ENCODE results near the gene ACVR2A. TPM values are rescaled to one million over a fixed set of nuclear protein-coding genes. Genes with fewer than 3 reads are reported as not detected.

The ACVR2A gene
- total and polyA plus RNA-seq, 2 of the 4 experiments (the other 2 are of a cell fraction) = 1.8 to 6.8 TPM

GRCh38 chr2:147818741-147819140 is 26.1 kb upstream of the ACVR2A start:
- CTCF ChIA-PET = interaction anchor here (0.6 kb wide), 1 partner anchor 226 kb away, joined by 3 read pairs; no protein-coding TSS in a partner anchor
- in situ Hi-C loops (cut with MboI; ENCODE audit: low sequenced_read_pairs) (no loop called here), intact Hi-C loops (cut with micrococcal nuclease) (no loop called here), dilution Hi-C loops (cut with HindIII; ENCODE audit: low sequenced_read_pairs, unreplicated experiment) (no loop called here)
- WGBS, 2 experiments (ENCODE audit: extremely low coverage in 2 of 2, insufficient read length in 1 of 2) = 33% methylated on average over 1 of the region's 1 CpG; no CpG with 5 or more reads in 1 of the 2 experiments
- Histone ChIP-seq H2BK120ac (ENCODE audit: low read depth, low read length) (no peak overlapping the region), H3K18ac (ENCODE audit: low read depth, low read length) (no peak overlapping the region), H3K4me2 (ENCODE audit: low read depth, low read length) (no peak overlapping the region), H3K23ac (ENCODE audit: low read depth, low read length) (no peak overlapping the region), H3K27me3 (ENCODE audit: control insufficient read depth, insufficient read depth, low read length) (no peaks in the 10 kb centered on the region), H3K9me1 (ENCODE audit: insufficient read depth, low read length) (no peaks in the 10 kb centered on the region), H2BK5ac (ENCODE audit: low read depth, low read length, poor library complexity, severe bottlenecking) (no peak overlapping the region), H2AK5ac (ENCODE audit: low read depth, low read length) (no peak overlapping the region), H2BK15ac (ENCODE audit: low read depth, low read length) (no peak overlapping the region), H3K9ac (ENCODE audit: low read depth, low read length) (no peak overlapping the region), H4K91ac (ENCODE audit: insufficient read depth, low read depth, low read length) (no peak overlapping the region), H2AFZ (replicated peaks; ENCODE audit: low read length, poor library complexity) (no peak overlapping the region), H3K27ac (ENCODE audit: insufficient read depth, low read length) (no peak overlapping the region), H3K9me3 (ENCODE audit: control insufficient read depth, insufficient read depth, low read length) (no peaks in the 10 kb centered on the region), H3K56ac (ENCODE audit: extremely low read depth, insufficient read depth, low read length) (no peak overlapping the region), H3K4me1 (ENCODE audit: control insufficient read depth, insufficient read depth, low read length) (no peaks in the 10 kb centered on the region), H3K4ac (ENCODE audit: low read depth, low read length) (no peak overlapping the region), H2AK9ac (replicated peaks; ENCODE audit: low read depth, low read length, poor library complexity) (no peak overlapping the region), H3K36me3 (ENCODE audit: control insufficient read depth, insufficient read depth, low read length) (no peaks in the 10 kb centered on the region), H3K14ac (replicated peaks; ENCODE audit: low read depth, low read length) (no peak overlapping the region), H2BK20ac (ENCODE audit: low read depth, low read length) (no peak overlapping the region), H3K79me1 (ENCODE audit: low read depth in 1 of 2, low read length in 2 of 2) (no peaks in the 10 kb centered on the region), H4K20me1 (ENCODE audit: insufficient read depth, low read length) (no peaks in the 10 kb centered on the region), H3K4me3 (ENCODE audit: insufficient read depth, low read depth, low read length) (no peak overlapping the region), H4K5ac (ENCODE audit: low read depth, low read length) (no peak overlapping the region), H4K8ac (ENCODE audit: low read depth in 2 of 2, low read length in 2 of 2) (no peak overlapping the region)
- no TSS peak for BruUV-seq (replicated peaks)
- DNase-seq = peak; percentile 15
- POLR2A ChIA-PET (ENCODE audit: unreplicated experiment) = no interaction called here
- TF ChIP-seq CHD1 (IDR thresholded peaks at IDR 0.05; ENCODE audit: low read depth, low read length) = no peak
- TF ChIP-seq RCOR1 (IDR thresholded peaks at IDR 0.05; ENCODE audit: insufficient replicate concordance, low read length) = no peak
- TF ChIP-seq RFX5 (IDR thresholded peaks at IDR 0.05; ENCODE audit: low read depth, low read length) = no peak
- no peak for ATAC-seq (ENCODE audit: low read depth)
